Measurements from ENCODE around the gene USP17L27.
"Not testable (repeated sequence)": the region's sequence is repeated elsewhere in the genome, so short reads cannot be mapped to it uniquely, and the experiment has no call there.

- TF ChIP-seq, protein P1, sequence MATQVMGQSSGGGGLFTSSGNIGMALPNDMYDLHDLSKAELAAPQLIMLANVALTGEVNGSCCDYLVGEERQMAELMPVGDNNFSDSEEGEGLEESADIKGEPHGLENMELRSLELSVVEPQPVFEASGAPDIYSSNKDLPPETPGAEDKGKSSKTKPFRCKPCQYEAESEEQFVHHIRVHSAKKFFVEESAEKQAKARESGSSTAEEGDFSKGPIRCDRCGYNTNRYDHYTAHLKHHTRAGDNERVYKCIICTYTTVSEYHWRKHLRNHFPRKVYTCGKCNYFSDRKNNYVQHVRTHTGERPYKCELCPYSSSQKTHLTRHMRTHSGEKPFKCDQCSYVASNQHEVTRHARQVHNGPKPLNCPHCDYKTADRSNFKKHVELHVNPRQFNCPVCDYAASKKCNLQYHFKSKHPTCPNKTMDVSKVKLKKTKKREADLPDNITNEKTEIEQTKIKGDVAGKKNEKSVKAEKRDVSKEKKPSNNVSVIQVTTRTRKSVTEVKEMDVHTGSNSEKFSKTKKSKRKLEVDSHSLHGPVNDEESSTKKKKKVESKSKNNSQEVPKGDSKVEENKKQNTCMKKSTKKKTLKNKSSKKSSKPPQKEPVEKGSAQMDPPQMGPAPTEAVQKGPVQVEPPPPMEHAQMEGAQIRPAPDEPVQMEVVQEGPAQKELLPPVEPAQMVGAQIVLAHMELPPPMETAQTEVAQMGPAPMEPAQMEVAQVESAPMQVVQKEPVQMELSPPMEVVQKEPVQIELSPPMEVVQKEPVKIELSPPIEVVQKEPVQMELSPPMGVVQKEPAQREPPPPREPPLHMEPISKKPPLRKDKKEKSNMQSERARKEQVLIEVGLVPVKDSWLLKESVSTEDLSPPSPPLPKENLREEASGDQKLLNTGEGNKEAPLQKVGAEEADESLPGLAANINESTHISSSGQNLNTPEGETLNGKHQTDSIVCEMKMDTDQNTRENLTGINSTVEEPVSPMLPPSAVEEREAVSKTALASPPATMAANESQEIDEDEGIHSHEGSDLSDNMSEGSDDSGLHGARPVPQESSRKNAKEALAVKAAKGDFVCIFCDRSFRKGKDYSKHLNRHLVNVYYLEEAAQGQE (IDR thresholded peaks at IDR 0.05; ENCODE audit: insufficient read depth in 1 of 2, low read depth in 2 of 2, low read length in 1 of 2) = not testable (repeated sequence)
- not testable (repeated sequence) for TF ChIP-seq CTCF (IDR thresholded peaks at IDR 0.05)
These were observed 9.4 kb downstream of the USP17L27 start, which contains the start of gene USP17L29 for GRCh38 chr4:9353338-9353737.
